ENCODE data around the gene S100A11. TPM values are rescaled to one million over a fixed set of nuclear protein-coding genes. Genes with fewer than 3 reads are reported as not detected.

S100A11 gene
- total RNA-seq, 1 experiment from 2014 or later: 443 TPM

DNA sequence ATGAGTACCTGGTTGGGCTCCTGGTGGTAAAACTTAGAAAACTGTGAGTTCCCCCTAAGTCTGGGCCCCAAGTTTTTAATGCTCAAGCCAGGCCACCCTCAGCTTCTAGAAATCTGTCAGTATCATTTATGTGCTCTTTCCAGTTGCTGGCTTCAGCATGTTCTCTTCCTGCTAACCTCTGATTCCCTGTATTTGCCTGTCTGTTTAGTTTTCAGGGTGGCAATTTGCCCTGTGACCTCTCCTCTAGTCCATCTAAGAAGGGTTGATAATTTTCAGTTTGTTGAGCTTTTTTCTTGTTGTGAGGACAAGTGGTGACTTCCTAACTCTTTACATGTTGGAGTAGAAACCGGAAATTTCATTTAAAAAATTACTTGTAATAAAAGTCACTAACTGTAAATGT is 27.1 kb downstream of the S100A11 start:
- H3F3A ChIP-seq (ENCODE audit: low read length, unreplicated experiment): no peaks in the 10 kb centered on the region
- no peaks in the 10 kb centered on the region for H3K9me3 ChIP-seq (ENCODE audit: low read length)
- no peaks in the 10 kb centered on the region for H3K36me3 ChIP-seq (ENCODE audit: low read depth, low read length)
- CTCF ChIA-PET: interaction anchor here (0.6 kb wide), 1 partner anchor 88 kb away, joined by 5 read pairs; no protein-coding TSS in a partner anchor
- H4K20me1 ChIP-seq (ENCODE audit: low read length): no peaks in the 10 kb centered on the region
- H3K9ac ChIP-seq (ENCODE audit: low read length): no peak overlapping the region
- no peak for DNase-seq
- no peak overlapping the region for H2AFZ ChIP-seq (ENCODE audit: low read length)
- no peaks in the 10 kb centered on the region for H3K9me2 ChIP-seq (replicated peaks; ENCODE audit: low read length)
- H3K4me3 ChIP-seq (ENCODE audit: low read length): no peak overlapping the region
- no TSS peak for BruUV-seq (replicated peaks)
- no peak for ATAC-seq
- H3K27me3 ChIP-seq (ENCODE audit: low read length): no peaks in the 10 kb centered on the region
- no peaks in the 10 kb centered on the region for H3K79me2 ChIP-seq (ENCODE audit: low read length)
- intact Hi-C loops (cut with micrococcal nuclease): no loop called here
- no peak overlapping the region for H3K4me2 ChIP-seq (ENCODE audit: low read length)
- H3K4me1 ChIP-seq (ENCODE audit: insufficient read depth, low read length): no peaks in the 10 kb centered on the region
- H3K27ac ChIP-seq (ENCODE audit: low read length): no peak overlapping the region
- POLR2A ChIA-PET (ENCODE audit: unreplicated experiment): interaction anchor here (0.6 kb wide), 1 partner anchor 102 kb away, joined by 29 read pairs; no protein-coding TSS in a partner anchor
- TF ChIP-seq, protein P1, sequence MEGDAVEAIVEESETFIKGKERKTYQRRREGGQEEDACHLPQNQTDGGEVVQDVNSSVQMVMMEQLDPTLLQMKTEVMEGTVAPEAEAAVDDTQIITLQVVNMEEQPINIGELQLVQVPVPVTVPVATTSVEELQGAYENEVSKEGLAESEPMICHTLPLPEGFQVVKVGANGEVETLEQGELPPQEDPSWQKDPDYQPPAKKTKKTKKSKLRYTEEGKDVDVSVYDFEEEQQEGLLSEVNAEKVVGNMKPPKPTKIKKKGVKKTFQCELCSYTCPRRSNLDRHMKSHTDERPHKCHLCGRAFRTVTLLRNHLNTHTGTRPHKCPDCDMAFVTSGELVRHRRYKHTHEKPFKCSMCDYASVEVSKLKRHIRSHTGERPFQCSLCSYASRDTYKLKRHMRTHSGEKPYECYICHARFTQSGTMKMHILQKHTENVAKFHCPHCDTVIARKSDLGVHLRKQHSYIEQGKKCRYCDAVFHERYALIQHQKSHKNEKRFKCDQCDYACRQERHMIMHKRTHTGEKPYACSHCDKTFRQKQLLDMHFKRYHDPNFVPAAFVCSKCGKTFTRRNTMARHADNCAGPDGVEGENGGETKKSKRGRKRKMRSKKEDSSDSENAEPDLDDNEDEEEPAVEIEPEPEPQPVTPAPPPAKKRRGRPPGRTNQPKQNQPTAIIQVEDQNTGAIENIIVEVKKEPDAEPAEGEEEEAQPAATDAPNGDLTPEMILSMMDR (conservative IDR thresholded peaks at IDR 0.05; ENCODE audit: low read depth, low read length): no peak
- TF ChIP-seq EZH2phosphoT487 (IDR thresholded peaks at IDR 0.05; ENCODE audit: borderline replicate concordance, low read length) (no peak), EZH2 (IDR thresholded peaks at IDR 0.05; ENCODE audit: low read length, unreplicated experiment) (no peak)

DNA sequence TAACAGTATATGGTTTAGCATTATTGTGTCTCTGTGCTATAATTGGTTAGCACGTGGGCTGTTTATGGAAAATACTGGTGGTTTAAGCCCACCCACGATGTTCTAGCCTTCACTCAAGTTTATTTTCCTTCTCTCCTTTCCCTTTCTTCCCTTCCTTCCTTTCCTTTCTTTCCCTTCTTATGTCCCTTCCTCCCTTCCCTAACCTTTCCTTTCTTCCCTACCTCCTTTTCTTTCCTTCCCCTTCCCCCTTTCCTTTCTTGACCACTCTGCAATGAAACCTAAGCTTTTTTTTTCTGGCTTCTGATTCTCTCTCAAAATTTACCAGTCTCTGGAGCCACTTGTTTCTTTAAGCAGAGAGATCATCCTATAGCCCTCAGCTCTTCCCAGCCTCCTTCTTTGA is 29.8 kb downstream of the S100A11 start:
- Histone ChIP-seq H3K4me1 (ENCODE audit: insufficient read depth, low read length) (no peaks in the 10 kb centered on the region), H3K9ac (ENCODE audit: low read length) (no peak overlapping the region), H3K36me3 (ENCODE audit: low read depth, low read length) (no peaks in the 10 kb centered on the region), H2AFZ (ENCODE audit: low read length) (no peak overlapping the region), H3K9me3 (ENCODE audit: low read length) (no peaks in the 10 kb centered on the region), H3K4me2 (ENCODE audit: low read length) (no peak overlapping the region), H4K20me1 (ENCODE audit: low read length) (no peaks in the 10 kb centered on the region), H3F3A (ENCODE audit: low read length, unreplicated experiment) (no peaks in the 10 kb centered on the region), H3K79me2 (ENCODE audit: low read length) (no peaks in the 10 kb centered on the region), H3K9me2 (replicated peaks; ENCODE audit: low read length) (no peaks in the 10 kb centered on the region), H3K27ac (ENCODE audit: low read length) (no peak overlapping the region), H3K27me3 (ENCODE audit: low read length) (no peaks in the 10 kb centered on the region), H3K4me3 (ENCODE audit: low read length) (no peak overlapping the region)
- no TSS peak for BruUV-seq (replicated peaks)
- DNase-seq (no peak), ATAC-seq (no peak)
- ChIA-PET CTCF (no interaction called here), POLR2A (ENCODE audit: unreplicated experiment) (no interaction called here)
- no peak for TF ChIP-seq EZH2phosphoT487 (IDR thresholded peaks at IDR 0.05; ENCODE audit: borderline replicate concordance, low read length)
- TF ChIP-seq, protein P1 (conservative IDR thresholded peaks at IDR 0.05; ENCODE audit: low read depth, low read length): no peak
- no peak for TF ChIP-seq EZH2 (IDR thresholded peaks at IDR 0.05; ENCODE audit: low read length, unreplicated experiment)
- intact Hi-C loops (cut with micrococcal nuclease): no loop called here

DNA sequence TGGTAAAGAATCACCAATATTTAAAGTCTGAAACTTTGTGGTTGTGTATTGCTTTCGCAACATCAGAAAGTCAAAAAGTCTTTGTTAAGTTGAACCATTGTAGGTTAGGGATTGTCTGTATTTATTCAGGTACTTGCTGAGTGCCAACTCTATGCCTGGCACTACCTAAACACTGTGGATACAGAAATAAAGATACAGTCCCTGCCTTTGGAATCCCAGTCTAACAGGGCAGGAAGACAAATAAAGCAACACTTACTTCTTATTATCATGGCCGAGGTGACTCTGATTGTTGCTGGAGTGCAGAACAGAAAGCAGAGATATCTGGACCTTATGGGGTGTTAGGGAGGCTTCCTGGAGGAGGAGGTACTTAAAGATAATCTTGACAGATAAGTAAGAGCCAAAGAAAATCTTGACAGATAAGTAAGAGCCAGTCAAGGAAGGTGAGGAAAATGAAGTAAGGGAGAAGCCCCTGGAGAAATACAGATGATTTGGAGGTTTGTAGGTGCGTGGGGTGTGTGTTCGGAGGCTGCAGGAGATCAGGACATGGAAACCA is 31.4 kb downstream of the S100A11 start:
- ChIA-PET CTCF (interaction anchor here (1.2 kb wide), 1 partner anchor 37 kb away, joined by 6 read pairs; no protein-coding TSS in a partner anchor), POLR2A (ENCODE audit: unreplicated experiment) (no interaction called here)
- H3K36me3 ChIP-seq (ENCODE audit: low read depth, low read length): no peaks in the 10 kb centered on the region
- ATAC-seq (no peak), DNase-seq (no peak)
- H3K9me3 ChIP-seq (ENCODE audit: low read length): no peaks in the 10 kb centered on the region
- H3K9me2 ChIP-seq (replicated peaks; ENCODE audit: low read length): no peaks in the 10 kb centered on the region
- H3K4me2 ChIP-seq (ENCODE audit: low read length): no peak overlapping the region
- intact Hi-C loops (cut with micrococcal nuclease): no loop called here
- no peaks in the 10 kb centered on the region for H3K79me2 ChIP-seq (ENCODE audit: low read length)
- no peaks in the 10 kb centered on the region for H3F3A ChIP-seq (ENCODE audit: low read length, unreplicated experiment)
- H3K27me3 ChIP-seq (ENCODE audit: low read length): no peaks in the 10 kb centered on the region
- H4K20me1 ChIP-seq (ENCODE audit: low read length): no peaks in the 10 kb centered on the region
- peaks cover 8% of the 10 kb centered on the region for H3K4me1 ChIP-seq (ENCODE audit: insufficient read depth, low read length)
- H3K4me3 ChIP-seq (ENCODE audit: low read length): no peak overlapping the region
- no peak overlapping the region for H3K9ac ChIP-seq (ENCODE audit: low read length)
- TF ChIP-seq EZH2phosphoT487 (IDR thresholded peaks at IDR 0.05; ENCODE audit: borderline replicate concordance, low read length) (no peak), EZH2 (IDR thresholded peaks at IDR 0.05; ENCODE audit: low read length, unreplicated experiment) (no peak)
- TF ChIP-seq, protein P1 (conservative IDR thresholded peaks at IDR 0.05; ENCODE audit: low read depth, low read length): no peak
- H3K27ac ChIP-seq (ENCODE audit: low read length): no peak overlapping the region
- BruUV-seq (replicated peaks): no TSS peak
- H2AFZ ChIP-seq (ENCODE audit: low read length): no peak overlapping the region
